HG02938 (cell line): Measurements from ENCODE around the gene RBM17.
"Not testable (repeated sequence)": the region's sequence is repeated elsewhere in the genome, so short reads cannot be mapped to it uniquely, and the experiment has no call there.

Source experiments
- ATAC-seq: cut with Tn5 transposase; IDR thresholded peaks from one replicate; pipeline ENCODE4 v1.9.1; 2021; ENCODE audit warnings: mild to moderate bottlenecking, moderate library complexity; ENCODE audit not compliant: unreplicated experiment

Gene RBM17, protein sequence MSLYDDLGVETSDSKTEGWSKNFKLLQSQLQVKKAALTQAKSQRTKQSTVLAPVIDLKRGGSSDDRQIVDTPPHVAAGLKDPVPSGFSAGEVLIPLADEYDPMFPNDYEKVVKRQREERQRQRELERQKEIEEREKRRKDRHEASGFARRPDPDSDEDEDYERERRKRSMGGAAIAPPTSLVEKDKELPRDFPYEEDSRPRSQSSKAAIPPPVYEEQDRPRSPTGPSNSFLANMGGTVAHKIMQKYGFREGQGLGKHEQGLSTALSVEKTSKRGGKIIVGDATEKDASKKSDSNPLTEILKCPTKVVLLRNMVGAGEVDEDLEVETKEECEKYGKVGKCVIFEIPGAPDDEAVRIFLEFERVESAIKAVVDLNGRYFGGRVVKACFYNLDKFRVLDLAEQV

DNA sequence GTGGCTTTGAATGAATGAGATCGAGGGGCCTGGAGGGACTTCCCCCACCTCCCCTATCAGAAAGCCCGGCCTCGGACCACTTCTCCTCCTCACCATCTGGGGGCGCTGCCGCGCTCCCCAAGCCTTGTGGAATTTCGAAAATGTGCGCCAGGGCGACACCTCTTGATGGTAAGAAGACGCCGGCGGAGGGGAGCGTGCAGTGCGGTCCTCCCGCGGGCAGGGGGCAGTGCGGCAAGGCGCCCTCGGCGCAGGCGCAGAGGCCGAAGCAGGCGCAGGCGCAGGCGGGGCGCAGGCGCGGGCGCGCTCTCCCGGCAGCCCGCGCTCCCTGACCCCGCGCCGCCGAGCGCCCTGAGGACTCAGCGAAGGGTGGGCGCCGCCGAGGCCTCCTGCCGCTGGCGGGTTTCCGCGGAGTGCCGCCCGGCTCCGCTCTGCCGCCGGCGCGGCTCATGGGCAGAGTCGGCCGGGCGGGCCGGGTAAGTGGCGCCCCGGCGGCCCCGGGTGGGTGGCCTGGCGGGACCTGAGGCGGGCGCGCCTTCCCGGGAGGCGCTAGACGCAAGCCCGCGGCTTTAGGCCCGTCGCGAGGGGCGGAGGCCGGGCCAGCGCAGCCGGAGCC, at the start of gene RBM17:
TSS of gene RBM17 (plus strand) at position 314 of the 613 bp plus-strand sequence. CDS start 8,032 bp downstream, outside the sequence.
- peak; percentile 79 for ATAC-seq

DNA sequence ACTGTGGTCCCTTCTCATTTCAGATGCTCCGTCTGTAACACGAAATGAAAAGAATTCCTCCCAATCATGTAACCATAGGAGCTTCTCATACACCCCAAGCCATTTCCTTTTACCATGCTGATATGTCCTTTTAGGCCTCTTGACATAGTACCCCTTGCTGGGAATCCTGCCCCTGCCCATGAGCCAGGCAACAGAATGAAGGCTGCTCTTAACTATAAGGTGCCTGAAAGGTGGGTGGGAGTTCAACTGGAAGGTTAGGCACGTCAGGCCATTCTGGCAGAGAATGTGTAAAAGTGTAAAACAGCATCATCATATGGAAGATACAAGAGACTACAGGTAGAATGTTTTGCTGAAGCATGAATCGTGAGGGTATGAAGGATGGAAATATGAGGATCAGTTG, 49.1 kb upstream of the RBM17 start:
- ATAC-seq: no peak

DNA sequence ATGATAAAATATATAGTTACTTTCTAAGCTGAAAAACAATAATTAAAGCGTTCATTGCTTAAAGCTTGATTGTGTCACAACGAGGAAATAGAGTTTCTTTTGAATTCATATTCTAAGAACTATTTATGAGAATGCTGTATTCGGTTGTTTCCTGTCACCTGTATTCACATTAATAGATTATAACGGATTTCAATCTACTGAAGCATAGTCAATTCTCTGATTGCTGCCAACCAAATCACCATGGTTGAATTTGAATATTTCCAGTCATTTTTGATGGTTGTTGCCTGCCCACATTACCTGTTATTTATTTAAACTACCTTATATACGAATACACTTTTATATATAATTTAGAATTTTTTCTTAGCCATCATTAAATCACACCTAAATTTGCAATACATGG, 48.6 kb upstream of the RBM17 start:
- no peak for ATAC-seq

DNA sequence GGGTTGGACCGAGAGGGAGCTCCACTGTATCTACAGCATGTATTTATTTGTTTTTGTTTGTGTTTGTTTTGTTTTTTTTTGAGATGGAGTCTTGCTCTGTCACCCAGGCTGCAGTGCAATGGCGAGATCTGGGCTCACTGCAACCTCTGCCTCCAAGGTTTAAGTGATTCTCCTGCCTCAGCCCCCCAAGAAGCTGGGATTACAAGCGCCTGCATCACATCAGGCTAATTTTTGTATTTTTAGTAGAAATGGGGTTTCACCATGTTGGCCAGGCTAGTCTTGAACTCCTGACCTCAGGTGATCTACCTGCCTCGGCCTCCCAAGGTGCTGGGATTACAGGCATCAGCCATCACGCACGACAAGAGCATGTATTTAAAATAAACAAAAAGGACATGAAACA, 45.5 kb upstream of the RBM17 start:
- not testable (repeated sequence) for ATAC-seq

DNA sequence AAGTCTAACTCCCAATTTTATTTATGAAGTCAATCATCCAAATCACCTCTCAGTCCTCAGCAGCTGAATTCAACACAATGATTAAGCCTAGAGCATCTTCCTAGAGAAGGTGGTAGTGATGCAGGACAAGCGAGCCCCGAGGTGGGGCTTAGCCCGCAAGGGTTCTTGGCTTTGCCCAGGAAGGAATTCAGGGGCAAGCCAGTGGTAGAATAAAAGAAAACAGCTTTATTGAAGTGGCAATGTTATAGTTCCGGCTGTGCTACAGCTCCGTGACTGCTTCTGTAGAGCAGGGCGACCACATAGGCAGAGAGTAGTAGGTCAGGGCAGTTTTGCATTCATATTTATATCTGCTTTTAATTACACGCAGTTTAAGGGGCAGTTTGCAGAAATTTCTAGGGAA, 44.8 kb upstream of the RBM17 start:
- no peak for ATAC-seq

DNA sequence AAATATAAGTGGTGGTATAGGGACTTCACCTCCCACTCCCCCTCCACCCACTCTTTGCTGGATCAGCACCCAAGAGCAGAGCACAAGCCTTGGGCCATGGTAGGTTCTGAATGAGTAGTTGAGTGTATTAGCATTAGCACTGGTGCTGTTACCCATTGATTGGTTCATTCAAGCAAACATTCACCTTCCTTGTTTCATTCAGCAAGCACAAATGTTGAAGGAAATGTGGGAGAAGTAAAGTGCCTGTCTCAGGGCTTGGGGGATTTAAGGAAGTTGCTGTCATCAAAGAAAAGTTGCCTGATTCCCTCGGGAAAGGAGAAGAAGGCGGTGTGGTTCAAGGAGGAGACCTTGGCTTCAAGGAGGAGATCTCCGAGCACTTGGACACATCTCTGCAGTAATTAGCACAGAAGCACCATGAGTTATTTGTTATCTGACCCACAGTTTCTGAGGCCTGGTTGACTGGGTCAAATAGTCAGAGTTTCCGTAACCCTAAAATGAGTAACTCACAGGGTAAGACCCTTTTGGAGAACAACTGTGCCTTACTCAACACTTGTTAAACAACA, 44.0 kb upstream of the RBM17 start:
- ATAC-seq: peak; percentile 63

DNA sequence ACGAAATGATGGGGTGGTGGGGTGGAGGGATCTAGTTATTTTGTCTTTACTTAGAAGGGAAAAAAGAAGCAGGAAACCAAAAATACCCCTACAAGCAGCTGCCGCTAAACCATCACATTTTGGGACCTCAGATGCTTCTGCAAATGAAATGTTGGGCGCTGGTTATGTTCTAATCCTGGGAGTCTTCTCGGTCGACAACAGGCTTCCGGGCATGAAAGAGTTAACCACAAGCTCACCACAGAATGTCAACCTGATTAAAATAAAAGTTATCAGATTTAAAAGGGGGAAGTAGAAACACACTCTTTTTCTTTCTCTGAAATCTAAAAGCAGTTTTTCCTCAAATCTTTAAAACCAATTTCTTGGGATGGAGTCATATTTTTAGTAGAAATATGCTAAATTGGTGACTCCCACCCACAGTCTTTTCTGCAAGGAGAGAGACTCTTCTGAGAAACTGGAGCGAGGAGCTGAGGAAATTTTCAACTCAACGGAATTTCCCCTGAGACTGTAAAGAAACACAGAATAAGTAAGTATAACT, 43.5 kb upstream of the RBM17 start:
- peak; percentile 19 for ATAC-seq

DNA sequence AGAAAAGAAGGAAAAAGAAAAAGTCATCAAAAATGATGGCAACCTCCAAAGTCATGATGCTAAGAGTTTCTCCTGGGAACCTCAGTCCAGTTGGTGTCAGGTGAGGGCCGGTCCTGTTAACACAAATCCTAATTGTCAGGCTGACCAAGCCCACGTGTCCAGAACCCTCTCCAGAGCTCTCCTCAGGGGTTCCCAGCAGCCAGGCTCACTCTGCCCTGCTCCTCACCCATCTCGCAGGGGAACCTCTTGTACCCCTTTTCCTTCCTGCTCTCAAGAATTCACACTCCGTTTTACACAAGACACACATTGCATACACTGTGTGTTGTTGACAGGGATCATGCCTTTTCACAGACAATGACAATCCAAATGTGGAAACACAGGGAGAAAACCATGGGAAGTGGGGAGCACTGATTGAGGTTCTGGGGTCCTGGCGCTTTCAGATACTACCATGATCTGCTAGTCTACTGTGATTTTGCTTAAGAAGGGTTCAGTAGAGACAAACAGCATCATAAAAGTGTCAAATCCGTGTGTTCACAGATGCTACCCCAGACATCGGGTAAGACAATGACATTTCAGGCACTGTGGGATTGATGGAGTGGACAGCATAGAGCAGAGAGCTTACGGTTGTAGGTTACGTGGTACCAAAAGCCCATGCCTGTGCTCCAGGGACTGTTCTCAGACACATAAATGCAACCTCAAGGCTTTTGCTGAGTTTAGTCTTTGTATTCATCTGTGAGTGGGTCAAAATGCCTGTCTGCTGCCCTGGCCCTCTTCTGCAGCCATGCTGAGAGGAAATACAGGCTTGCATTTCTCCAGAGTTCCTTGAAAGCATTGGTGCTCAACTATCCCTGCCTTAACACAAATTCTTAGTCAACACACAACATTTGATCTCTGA, 42.7 kb upstream of the RBM17 start:
- no peak for ATAC-seq

DNA sequence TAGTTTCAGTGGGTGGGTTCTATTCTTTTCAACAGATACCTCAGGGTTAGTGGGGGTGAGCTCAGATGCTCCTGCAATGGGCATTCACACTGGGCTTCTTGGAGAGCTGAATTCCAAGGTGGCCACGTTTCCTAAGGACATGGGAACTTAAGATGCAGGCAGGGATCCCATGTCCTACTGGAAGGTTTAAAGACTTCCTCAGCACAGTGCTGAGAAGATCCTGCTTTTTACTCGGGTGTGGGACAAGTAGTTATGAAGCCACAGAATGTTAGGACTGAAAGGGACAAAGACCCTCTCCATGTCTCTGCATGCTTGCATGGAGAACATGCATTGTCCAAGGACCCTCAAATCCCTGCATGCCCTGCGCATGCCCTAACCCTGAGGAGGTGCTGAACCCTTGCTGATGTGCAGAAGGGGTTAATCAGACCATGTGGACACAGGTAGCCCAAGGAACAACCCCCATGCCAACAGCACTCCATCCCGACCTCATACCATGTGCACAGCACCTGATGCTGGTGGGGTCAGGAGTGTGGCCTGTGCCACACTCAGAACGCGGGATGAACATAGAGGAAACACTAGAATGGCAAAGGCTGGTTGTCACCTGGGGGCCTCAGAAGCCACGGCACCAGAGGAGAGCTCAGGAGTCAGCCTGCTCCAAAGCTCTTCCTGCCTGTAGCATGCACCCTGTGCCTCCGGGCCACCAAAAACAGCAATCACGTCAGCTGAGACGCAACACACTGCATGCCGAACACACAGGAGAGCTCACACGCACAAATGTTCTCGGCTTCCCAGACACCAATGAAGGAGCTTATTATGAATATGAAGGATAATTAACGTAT, 41.8 kb upstream of the RBM17 start:
- ATAC-seq: no peak

DNA sequence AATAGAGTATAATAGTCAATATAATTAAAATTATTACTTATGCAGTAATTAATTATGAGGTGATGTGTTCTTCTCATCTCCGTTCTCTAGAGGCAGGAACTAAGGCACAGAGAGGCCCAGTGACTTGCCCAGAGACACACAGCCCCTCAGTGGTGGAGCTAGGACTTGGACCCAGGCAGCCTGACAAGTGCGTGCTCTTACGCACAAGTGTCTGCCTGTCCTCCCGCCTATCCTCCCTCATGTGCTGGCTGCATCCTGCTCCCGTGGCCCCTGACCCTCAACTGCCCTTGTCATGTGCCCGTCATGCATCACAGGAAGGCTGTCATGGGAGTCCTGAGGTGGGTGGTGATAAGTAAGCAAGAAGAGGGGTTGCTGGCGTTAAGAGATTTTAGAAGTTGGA, 41.0 kb upstream of the RBM17 start:
- no peak for ATAC-seq

DNA sequence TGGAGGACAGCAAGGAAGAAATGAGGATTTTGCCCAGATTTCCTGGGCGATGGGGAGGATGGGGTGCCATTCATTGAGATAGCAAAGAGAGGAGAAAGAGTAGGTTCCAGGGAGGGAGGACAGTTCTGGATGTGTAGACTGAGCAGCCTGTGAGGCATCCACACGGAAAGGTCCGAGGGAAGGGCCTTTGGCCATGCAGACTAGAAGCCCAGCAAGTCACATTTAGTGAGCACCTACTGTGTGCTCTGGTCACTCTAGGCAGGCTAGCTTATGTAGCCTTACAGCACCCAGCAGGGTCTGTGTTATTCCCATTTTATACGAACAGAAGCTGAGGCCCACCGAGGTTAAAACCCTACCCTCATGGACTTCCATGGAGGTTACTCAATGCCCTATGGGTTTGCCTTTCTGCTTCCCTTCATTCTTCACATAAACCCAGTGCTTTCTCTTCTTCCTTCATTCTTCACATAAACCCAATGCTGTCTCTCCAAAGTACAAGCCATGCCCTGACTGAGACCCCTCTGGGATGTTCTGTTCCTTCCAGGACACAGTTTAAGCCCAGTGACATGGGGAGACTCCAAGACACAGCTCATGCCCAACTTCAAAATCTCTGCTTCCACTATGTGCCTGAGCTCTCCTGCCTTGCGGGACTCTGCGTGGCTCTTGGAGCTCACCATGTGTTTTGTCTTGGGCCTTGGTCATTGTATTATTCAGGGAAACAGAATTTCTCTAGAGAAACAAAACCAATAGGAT, 40.4 kb upstream of the RBM17 start:
- no peak for ATAC-seq

DNA sequence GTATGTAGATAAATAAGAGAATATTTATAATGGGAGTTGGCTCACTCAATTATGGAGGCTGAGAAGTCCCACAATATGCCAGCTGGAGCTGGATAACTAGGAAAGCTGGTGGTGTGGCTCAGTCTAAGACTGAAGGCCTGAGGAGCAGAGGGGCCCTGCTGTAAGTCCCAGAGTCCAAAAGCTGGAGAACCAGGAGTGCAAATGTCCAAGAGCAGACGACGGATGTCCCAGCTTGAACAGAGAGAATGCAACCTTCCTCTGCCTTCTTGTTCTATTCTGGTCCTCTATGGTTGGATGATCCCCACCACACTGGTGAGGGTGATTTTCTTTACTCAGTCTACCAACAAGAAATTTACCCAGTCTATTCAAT, 39.8 kb upstream of the RBM17 start:
- ATAC-seq: no peak

DNA sequence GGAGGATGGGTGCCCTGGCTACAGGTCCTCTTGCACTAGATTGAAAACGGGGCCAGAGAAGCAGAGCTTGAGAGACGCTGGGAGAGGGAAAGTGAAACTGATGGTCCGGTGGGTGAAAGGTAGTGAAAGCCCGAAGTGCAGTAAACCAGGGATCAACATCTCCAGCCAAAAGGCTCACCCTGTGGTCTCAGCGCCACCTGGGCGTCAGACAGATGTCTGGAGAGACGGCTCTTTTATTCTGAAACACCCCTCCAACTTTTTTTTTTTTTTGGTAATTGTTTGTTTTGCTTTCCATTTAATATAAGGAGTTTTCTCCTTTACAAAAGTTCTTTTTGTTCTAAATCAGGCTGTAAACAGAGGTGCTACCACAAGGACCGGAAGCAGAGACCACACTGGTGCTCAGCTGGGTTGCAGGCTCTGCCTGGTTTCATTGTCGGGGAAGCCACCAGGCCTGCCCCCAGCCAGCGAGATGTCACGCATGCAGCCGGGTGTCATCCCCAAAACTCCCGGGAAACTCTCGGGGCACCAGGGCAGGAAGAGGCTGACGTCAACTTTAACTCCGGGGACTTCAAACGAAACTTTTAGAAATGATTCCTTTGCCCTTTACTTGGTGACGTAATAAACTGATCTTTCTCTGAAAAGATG, 37.9 kb upstream of the RBM17 start:
- ATAC-seq: peak; percentile 67

DNA sequence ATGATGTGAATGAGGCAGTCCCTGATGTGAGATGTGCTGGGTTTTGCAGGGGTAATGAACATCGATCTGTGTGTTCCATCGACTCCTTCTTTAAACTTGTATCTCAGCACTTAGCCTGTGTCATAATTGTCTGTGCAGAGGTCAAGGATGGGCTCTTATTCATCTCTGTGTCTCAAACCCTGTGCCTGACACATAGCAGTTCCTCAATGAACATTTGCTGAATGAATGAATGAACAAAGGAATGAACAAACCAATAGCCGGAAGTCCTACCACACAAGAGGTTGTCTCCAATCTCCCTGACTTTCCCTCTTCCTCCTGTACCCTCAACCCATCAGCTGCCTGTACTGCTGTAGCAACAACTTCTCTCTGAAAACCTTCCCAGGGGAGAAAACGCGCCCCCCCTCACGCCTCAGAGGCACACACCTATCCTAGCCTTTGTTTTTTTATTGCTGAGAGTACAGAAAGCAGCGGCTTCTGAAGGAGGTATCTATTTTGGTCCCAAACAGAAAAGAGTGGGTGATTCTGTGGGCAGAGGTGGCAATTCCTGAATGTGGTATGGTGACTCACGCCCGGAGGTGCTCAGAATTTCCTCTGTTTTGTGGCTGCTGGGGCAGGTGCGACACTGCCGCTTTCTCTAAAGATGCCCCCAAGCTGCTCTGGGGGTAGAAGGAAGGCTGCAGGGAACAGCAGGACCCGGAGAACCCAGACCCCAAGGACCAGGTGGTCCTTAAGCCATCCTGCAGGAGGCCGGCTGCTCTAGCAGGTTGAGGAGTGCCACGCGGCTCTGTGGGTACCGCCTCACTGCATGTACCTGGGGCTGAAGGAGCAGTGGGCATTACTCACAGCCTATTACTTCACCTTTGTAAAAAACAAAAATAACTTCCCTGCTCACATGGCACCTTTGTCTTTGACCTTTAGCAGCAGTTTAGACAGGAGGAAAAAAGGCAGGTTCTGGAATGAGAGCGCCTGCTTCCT, 36.3 kb upstream of the RBM17 start:
- ATAC-seq: no peak

DNA sequence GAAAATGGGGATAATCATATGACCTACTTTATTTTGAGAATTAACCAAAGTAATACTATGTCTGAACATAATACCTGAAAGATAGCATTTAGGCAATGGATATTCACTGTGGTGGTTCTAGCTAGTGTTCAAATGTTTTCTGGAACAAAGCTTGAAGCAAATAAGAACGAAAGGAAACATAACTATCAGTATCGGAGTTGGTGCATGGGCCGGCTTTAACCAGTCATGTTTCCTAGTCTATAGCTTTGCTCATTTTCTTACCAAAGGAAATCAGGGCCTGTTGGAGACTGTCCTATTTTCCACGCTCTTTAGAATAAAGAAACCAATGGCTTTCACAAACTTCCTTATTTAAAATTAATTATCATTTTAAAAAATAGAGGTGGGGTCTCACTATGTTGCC, 35.5 kb upstream of the RBM17 start:
- ATAC-seq: no peak

DNA sequence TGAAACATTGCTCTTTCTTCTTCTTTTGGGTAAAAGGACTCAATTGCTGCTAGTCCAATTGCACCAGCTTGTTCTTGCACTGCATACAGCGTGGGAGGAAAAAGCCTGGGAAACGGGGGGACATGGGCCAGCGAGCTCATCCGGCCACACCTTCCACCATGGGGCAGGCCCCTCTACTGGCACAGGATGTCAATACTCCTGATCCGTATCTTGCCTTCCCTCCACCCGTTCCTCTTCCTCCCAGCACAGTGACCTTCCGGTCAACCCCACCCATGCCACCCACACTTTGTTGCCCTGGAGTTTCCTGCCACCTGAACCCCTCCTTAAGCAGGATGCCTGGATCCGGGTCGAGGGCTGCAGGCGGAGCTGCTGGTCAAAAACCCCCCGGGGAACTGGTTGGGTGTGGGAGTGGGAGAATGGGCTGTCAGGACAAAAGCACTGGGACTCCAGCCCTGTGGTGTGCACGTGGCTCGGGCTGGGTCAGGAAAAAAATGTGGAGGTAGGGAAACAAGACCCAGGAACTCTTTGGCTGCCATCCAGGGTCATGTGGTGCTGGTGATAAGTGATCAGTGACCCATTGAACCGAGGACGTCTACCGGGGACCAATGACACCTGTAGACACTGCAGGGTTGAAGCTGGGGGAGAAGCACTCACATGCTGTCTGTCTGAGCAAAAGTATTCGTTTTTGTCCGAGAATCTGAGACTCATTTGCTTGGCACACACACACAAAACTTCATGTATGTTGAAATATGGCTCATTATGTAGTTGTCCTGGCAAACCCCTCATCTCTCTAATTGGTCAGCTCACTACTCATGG, 34.8 kb upstream of the RBM17 start:
- ATAC-seq: no peak

DNA sequence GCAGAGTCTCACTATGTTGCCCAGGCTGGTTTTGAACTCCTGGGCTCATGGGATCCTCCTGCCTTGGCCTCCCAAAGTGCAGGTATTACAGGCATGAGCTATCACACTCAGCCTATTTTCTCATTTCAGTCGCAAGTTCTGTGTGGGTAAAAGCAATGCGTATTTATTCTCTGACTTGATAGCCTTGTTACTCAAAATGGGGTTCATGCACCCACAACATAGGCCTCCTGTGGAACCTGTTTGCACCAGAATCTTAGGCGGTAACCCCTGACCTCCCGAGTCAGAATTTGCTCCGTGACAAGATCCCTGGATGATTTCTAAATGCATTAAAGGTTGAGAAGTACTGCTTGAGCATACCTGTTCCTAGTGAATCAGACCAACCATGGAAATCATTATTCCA, 34.0 kb upstream of the RBM17 start:
- ATAC-seq: no peak
